ENCODE measurements around the gene KLK10. TPM values are rescaled to one million over a fixed set of nuclear protein-coding genes. Genes with fewer than 3 reads are reported as not detected.

Gene KLK10
- total RNA-seq, 2 donors from 2014 or later: 0.46 to 0.91 TPM

GRCh38 chr19:50983625-50984292, 35.8 kb downstream of the KLK10 start, which contains the start of gene KLK7:
KLK7 (minus strand) TSS chr19:50983917; CDS start chr19:50982399, 1,518 bp downstream.
- Histone ChIP-seq H3K4me1 (ENCODE audit: control insufficient read depth, insufficient read depth, low read length) (no peaks in the 10 kb centered on the region), H3K9ac (ENCODE audit: extremely low read depth, low read length, poor library complexity, severe bottlenecking) (no peak within 1 kb of the TSS), H3K27me3 (ENCODE audit: control insufficient read depth, insufficient read depth, low read length, poor library complexity, severe bottlenecking) (peaks cover 27% of the 10 kb centered on the region), H3K36me3 (ENCODE audit: control insufficient read depth, insufficient read depth, low read length) (no peaks in the 10 kb centered on the region), H3K27ac (ENCODE audit: low read depth, low read length) (no peak within 1 kb of the TSS), H3K4me3 (ENCODE audit: low read length) (no peak within 1 kb of the TSS), H3K9me3 (ENCODE audit: control insufficient read depth, low read length) (no peaks in the 10 kb centered on the region)
- no peak within 1 kb of the TSS for H3K27ac Mint-ChIP-seq
- no peaks in the 10 kb centered on the region for H3K4me1 Mint-ChIP-seq
- WGBS, 2 experiments (ENCODE audit: insufficient coverage in 1 of 2, insufficient read length in 1 of 2): 69 to 79% methylated on average over 18 to 28 of the region's 28 CpGs
- H3K36me3 Mint-ChIP-seq (ENCODE audit: low read depth): no peaks in the 10 kb centered on the region
- H3K4me3 Mint-ChIP-seq: no peak within 1 kb of the TSS
- peaks cover 4% of the 10 kb centered on the region for H3K9me3 Mint-ChIP-seq
- peak; percentile 60 for DNase-seq
- TF ChIP-seq CTCF (conservative IDR thresholded peaks at IDR 0.05): no peak
- peaks cover 66% of the 10 kb centered on the region for H3K27me3 Mint-ChIP-seq (ENCODE audit: insufficient read depth)

GRCh38 chr19:50982186-50982585, 37.3 kb downstream of the KLK10 start:
- H3K9me3 Mint-ChIP-seq: peaks cover 4% of the 10 kb centered on the region

GRCh38 chr19:50981587-50982146, 37.8 kb downstream of the KLK10 start:
- Mint-ChIP-seq H3K9me3 (peaks cover 4% of the 10 kb centered on the region), H3K4me3 (no peak overlapping the region), H3K27me3 (ENCODE audit: insufficient read depth) (peaks cover 61% of the 10 kb centered on the region), H3K4me1 (no peaks in the 10 kb centered on the region), H3K36me3 (ENCODE audit: low read depth) (no peaks in the 10 kb centered on the region), H3K27ac (no peak overlapping the region)
- Histone ChIP-seq H3K36me3 (ENCODE audit: control insufficient read depth, insufficient read depth, low read length) (no peaks in the 10 kb centered on the region), H3K4me1 (ENCODE audit: control insufficient read depth, insufficient read depth, low read length) (no peaks in the 10 kb centered on the region), H3K9me3 (ENCODE audit: control insufficient read depth, low read length) (no peaks in the 10 kb centered on the region), H3K4me3 (ENCODE audit: low read length) (no peak overlapping the region), H3K27me3 (ENCODE audit: control insufficient read depth, insufficient read depth, low read length, poor library complexity, severe bottlenecking) (peaks cover 10% of the 10 kb centered on the region), H3K27ac (ENCODE audit: low read depth, low read length) (no peak overlapping the region), H3K9ac (ENCODE audit: extremely low read depth, low read length, poor library complexity, severe bottlenecking) (no peak overlapping the region)
- 70 to 74% methylated on average over 10 to 11 of the region's 11 CpGs for WGBS, 2 experiments (ENCODE audit: insufficient coverage in 1 of 2, insufficient read length in 1 of 2)
- TF ChIP-seq CTCF (conservative IDR thresholded peaks at IDR 0.05): no peak
- peak; percentile 46 for DNase-seq

More at GRCh38 chr19:50982186-50982585, 37.3 kb downstream of the KLK10 start:
- peaks cover 12% of the 10 kb centered on the region for H3K27me3 ChIP-seq (ENCODE audit: control insufficient read depth, insufficient read depth, low read length, poor library complexity, severe bottlenecking)
- no peaks in the 10 kb centered on the region for H3K4me1 ChIP-seq (ENCODE audit: control insufficient read depth, insufficient read depth, low read length)
- no peaks in the 10 kb centered on the region for H3K9me3 ChIP-seq (ENCODE audit: control insufficient read depth, low read length)
- Mint-ChIP-seq H3K36me3 (ENCODE audit: low read depth) (no peaks in the 10 kb centered on the region), H3K27me3 (ENCODE audit: insufficient read depth) (peaks cover 63% of the 10 kb centered on the region), H3K4me3 (no peak overlapping the region), H3K27ac (no peak overlapping the region), H3K4me1 (no peaks in the 10 kb centered on the region)
- H3K9ac ChIP-seq (ENCODE audit: extremely low read depth, low read length, poor library complexity, severe bottlenecking): no peak overlapping the region
- peak; percentile 52 for DNase-seq
- TF ChIP-seq CTCF (conservative IDR thresholded peaks at IDR 0.05): no peak
- WGBS, 2 experiments (ENCODE audit: insufficient coverage in 1 of 2, insufficient read length in 1 of 2): 91% methylated on average over 4 of the region's 4 CpGs; no CpG with 5 or more reads in 1 of the 2 experiments
- H3K36me3 ChIP-seq (ENCODE audit: control insufficient read depth, insufficient read depth, low read length): no peaks in the 10 kb centered on the region
- no peak overlapping the region for H3K4me3 ChIP-seq (ENCODE audit: low read length)
- no peak overlapping the region for H3K27ac ChIP-seq (ENCODE audit: low read depth, low read length)
